SK-N-SH treated with all-trans-retinoic acid at 6 μM for 48 hours (cell line): Measurements from ENCODE around the gene VSIR.
A peak's percentile ranks its signal among the peaks of the same experiment; 100 is the strongest.

ENCODE experiments used
- ATAC-seq: fragments of 200-7000 bp; cut with Tn5 transposase; 3 replicates; pipeline ENCODE4 v1.9.1; 2020; ENCODE audit warnings: mild to moderate bottlenecking, moderate library complexity
- ARNTL ChIP-seq: fragments of 450-650 bp; formaldehyde crosslinking; IDR thresholded peaks from 2 replicates; pipeline ENCODE4 v1.5.0; 2020; ENCODE audit warnings: low read depth, mild to moderate bottlenecking, moderate library complexity, borderline replicate concordance
- CSDC2 ChIP-seq: fragments of 250-450 bp; sonication (Bioruptor Pico); IDR thresholded peaks from 2 replicates; pipeline ENCODE4 v1.5.0; 2020; ENCODE audit warnings: mild to moderate bottlenecking, moderate library complexity
- ESRRG ChIP-seq: fragments of 250-450 bp; sonication (Bioruptor Pico); IDR thresholded peaks from 2 replicates; pipeline ENCODE4 v1.6.1; 2021; ENCODE audit warnings: mild to moderate bottlenecking
- GLIS3 ChIP-seq: fragments of 250-450 bp; sonication (Bioruptor Pico); IDR thresholded peaks from 2 replicates; pipeline ENCODE4 v1.5.0; 2020; ENCODE audit warnings: mild to moderate bottlenecking, moderate library complexity
- ISL1 ChIP-seq: fragments of 250-450 bp; sonication (Bioruptor Pico); IDR thresholded peaks from 2 replicates; pipeline ENCODE4 v2.1.2; 2022; ENCODE audit warnings: mild to moderate bottlenecking, moderate library complexity
- SNAI2 ChIP-seq: fragments of 250-450 bp; sonication (Bioruptor Pico); IDR thresholded peaks from 2 replicates; pipeline ENCODE4 v1.5.0; 2020; ENCODE audit warnings: mild to moderate bottlenecking, moderate library complexity
- TCF4 ChIP-seq: fragments of 250-450 bp; sonication (Bioruptor Pico); IDR thresholded peaks from 2 replicates; pipeline ENCODE4 v1.8.0; 2021; ENCODE audit warnings: mild to moderate bottlenecking, moderate library complexity, borderline replicate concordance
- TOX ChIP-seq: fragments of 250-450 bp; sonication (Bioruptor Pico); IDR thresholded peaks from 2 replicates; pipeline ENCODE4 v1.8.0; 2021; ENCODE audit warnings: mild to moderate bottlenecking, moderate library complexity, borderline replicate concordance
- TSHZ2 ChIP-seq: fragments of 250-450 bp; sonication (Bioruptor Pico); IDR thresholded peaks from 2 replicates; pipeline ENCODE4 v1.5.0; 2020; ENCODE audit warnings: mild to moderate bottlenecking, moderate library complexity
- ZC3H10 ChIP-seq: fragments of 250-450 bp; sonication (Bioruptor Pico); IDR thresholded peaks from 2 replicates; pipeline ENCODE4 v1.5.1; 2021; ENCODE audit warnings: mild to moderate bottlenecking, moderate library complexity
- ZFP3 ChIP-seq: fragments of 250-450 bp; sonication (Bioruptor Pico); IDR thresholded peaks from 2 replicates; pipeline ENCODE4 v1.5.0; 2020; ENCODE audit warnings: mild to moderate bottlenecking, moderate library complexity
- ZFP30 ChIP-seq: fragments of 450-650 bp; formaldehyde crosslinking; IDR thresholded peaks from 2 replicates; pipeline ENCODE4 v1.5.0; 2022; ENCODE audit warnings: mild to moderate bottlenecking, moderate library complexity
- ZNF565 ChIP-seq: fragments of 450-650 bp; formaldehyde crosslinking; conservative IDR thresholded peaks from 2 replicates; pipeline ENCODE4 v1.5.0; 2020; ENCODE audit warnings: low read depth, mild to moderate bottlenecking, moderate library complexity
- ZNF70 ChIP-seq: fragments of 450-650 bp; formaldehyde crosslinking; IDR thresholded peaks from 2 replicates; pipeline ENCODE4 v1.5.0; 2020; ENCODE audit warnings: mild to moderate bottlenecking, moderate library complexity
- ZNF8 ChIP-seq: fragments of 450-650 bp; formaldehyde crosslinking; IDR thresholded peaks from 2 replicates; pipeline ENCODE4 v1.5.0; 2020; ENCODE audit warnings: mild to moderate bottlenecking, moderate library complexity
- TF ChIP-seq, protein P1 (sequence below): fragments of 250-450 bp; sonication (Bioruptor Pico); IDR thresholded peaks from 2 replicates; pipeline ENCODE4 v1.5.1; 2020; ENCODE audit warnings: low read depth, mild to moderate bottlenecking, moderate library complexity
- TF ChIP-seq, protein P2 (sequence below): fragments of 250-450 bp; sonication (Bioruptor Pico); IDR thresholded peaks from 2 replicates; pipeline ENCODE4 v1.8.0; 2021; ENCODE audit warnings: low read depth, mild to moderate bottlenecking, moderate library complexity, borderline replicate concordance
- TF ChIP-seq, protein P3 (sequence below): fragments of 250-450 bp; sonication (Bioruptor Pico); IDR thresholded peaks from 2 replicates; pipeline ENCODE4 v1.5.1; 2021; ENCODE audit warnings: mild to moderate bottlenecking, moderate library complexity
- TF ChIP-seq, protein P4 (sequence below): fragments of 250-450 bp; sonication (Bioruptor Pico); IDR thresholded peaks from 2 replicates; pipeline ENCODE4 v1.8.0; 2020; ENCODE audit warnings: mild to moderate bottlenecking, moderate library complexity, borderline replicate concordance

The VSIR gene

DNA sequence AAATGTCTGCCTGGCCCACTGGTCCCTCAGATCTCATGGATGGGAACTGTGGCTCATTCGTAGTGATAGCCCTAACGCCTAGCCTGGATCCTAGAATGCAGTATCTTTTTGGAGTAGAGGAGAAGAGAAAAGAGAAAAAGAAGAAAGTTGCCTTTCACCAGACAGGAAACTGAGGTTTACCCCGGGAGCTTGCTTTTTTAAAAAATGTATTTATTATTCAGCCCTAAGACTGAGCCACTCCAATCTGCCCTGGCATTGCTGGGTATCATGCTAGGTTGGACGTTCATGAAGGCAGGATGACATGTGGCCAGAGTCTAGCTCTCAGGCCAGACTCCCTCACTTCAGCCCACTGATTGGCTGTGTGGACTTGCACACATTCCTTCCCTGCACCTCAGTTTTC, 32.3 kb downstream of the VSIR start:
- ATAC-seq: no peak
- TF ChIP-seq, protein P1, sequence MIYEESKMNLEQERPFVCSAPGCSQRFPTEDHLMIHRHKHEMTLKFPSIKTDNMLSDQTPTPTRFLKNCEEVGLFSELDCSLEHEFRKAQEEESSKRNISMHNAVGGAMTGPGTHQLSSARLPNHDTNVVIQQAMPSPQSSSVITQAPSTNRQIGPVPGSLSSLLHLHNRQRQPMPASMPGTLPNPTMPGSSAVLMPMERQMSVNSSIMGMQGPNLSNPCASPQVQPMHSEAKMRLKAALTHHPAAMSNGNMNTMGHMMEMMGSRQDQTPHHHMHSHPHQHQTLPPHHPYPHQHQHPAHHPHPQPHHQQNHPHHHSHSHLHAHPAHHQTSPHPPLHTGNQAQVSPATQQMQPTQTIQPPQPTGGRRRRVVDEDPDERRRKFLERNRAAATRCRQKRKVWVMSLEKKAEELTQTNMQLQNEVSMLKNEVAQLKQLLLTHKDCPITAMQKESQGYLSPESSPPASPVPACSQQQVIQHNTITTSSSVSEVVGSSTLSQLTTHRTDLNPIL (CRISPR knock-in tag): no peak
- TF ChIP-seq TSHZ2 (CRISPR knock-in tag) (no peak), TCF4 (CRISPR knock-in tag) (no peak), ZFP3 (no peak), TOX (CRISPR knock-in tag) (no peak), ZNF565 (CRISPR knock-in tag) (no peak), ZNF8 (CRISPR knock-in tag) (no peak)
- TF ChIP-seq, all 23 proteins: peak for 0

GRCh38 chr10:71740069-71740653, 33.2 kb downstream of the VSIR start:
- TF ChIP-seq, protein P2, sequence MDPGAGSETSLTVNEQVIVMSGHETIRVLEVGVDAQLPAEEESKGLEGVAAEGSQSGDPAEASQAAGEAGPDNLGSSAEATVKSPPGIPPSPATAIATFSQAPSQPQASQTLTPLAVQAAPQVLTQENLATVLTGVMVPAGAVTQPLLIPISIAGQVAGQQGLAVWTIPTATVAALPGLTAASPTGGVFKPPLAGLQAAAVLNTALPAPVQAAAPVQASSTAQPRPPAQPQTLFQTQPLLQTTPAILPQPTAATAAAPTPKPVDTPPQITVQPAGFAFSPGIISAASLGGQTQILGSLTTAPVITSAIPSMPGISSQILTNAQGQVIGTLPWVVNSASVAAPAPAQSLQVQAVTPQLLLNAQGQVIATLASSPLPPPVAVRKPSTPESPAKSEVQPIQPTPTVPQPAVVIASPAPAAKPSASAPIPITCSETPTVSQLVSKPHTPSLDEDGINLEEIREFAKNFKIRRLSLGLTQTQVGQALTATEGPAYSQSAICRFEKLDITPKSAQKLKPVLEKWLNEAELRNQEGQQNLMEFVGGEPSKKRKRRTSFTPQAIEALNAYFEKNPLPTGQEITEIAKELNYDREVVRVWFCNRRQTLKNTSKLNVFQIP (CRISPR knock-in tag): no peak
- TF ChIP-seq, protein P3, sequence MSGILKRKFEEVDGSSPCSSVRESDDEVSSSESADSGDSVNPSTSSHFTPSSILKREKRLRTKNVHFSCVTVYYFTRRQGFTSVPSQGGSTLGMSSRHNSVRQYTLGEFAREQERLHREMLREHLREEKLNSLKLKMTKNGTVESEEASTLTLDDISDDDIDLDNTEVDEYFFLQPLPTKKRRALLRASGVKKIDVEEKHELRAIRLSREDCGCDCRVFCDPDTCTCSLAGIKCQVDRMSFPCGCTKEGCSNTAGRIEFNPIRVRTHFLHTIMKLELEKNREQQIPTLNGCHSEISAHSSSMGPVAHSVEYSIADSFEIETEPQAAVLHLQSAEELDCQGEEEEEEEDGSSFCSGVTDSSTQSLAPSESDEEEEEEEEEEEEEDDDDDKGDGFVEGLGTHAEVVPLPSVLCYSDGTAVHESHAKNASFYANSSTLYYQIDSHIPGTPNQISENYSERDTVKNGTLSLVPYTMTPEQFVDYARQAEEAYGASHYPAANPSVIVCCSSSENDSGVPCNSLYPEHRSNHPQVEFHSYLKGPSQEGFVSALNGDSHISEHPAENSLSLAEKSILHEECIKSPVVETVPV: no peak
- TF ChIP-seq GLIS3 (CRISPR knock-in tag) (no peak), CSDC2 (CRISPR knock-in tag) (no peak), SNAI2 (CRISPR knock-in tag) (no peak), ZFP30 (CRISPR knock-in tag) (no peak), ZNF8 (CRISPR knock-in tag) (no peak), ZC3H10 (CRISPR knock-in tag) (no peak), ZNF565 (CRISPR knock-in tag) (no peak), ARNTL (CRISPR knock-in tag) (no peak), ESRRG (CRISPR knock-in tag) (no peak), ISL1 (CRISPR knock-in tag) (no peak), TOX (CRISPR knock-in tag) (no peak), ZNF70 (no peak)
- TF ChIP-seq, protein P4, sequence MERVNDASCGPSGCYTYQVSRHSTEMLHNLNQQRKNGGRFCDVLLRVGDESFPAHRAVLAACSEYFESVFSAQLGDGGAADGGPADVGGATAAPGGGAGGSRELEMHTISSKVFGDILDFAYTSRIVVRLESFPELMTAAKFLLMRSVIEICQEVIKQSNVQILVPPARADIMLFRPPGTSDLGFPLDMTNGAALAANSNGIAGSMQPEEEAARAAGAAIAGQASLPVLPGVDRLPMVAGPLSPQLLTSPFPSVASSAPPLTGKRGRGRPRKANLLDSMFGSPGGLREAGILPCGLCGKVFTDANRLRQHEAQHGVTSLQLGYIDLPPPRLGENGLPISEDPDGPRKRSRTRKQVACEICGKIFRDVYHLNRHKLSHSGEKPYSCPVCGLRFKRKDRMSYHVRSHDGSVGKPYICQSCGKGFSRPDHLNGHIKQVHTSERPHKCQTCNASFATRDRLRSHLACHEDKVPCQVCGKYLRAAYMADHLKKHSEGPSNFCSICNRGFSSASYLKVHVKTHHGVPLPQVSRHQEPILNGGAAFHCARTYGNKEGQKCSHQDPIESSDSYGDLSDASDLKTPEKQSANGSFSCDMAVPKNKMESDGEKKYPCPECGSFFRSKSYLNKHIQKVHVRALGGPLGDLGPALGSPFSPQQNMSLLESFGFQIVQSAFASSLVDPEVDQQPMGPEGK (CRISPR knock-in tag): no peak
- TF ChIP-seq, protein P1 (CRISPR knock-in tag): no peak
- TF ChIP-seq, all 23 proteins: peak for 0
- peak; percentile 68 for ATAC-seq
